OCI-LY7 (cell line): Measurements from ENCODE around the gene CHAF1A. TPM values are rescaled to one million over a fixed set of nuclear protein-coding genes. Genes with fewer than 3 reads are reported as not detected.

Experiments used
- BruUV-seq: library from RNA; stranded (reverse); fragments of 400-500 nt; replicated peaks from 2 replicates; lab custom pipeline; 2021; lab: Mats Ljungman, UMichigan
- CTCF ChIA-PET: fragments of 300-600 bp; sonication (Branson Sonifier 250); formaldehyde crosslinking; loops from one replicate; lab custom pipeline; 2022; ENCODE audit warnings: antibody characterized with exemption; ENCODE audit not compliant: unreplicated experiment; lab: Charles Lee
- POLR2A ChIA-PET: fragments of 300-600 bp; sonication (Branson Sonifier 250); formaldehyde crosslinking; loops from one replicate; lab custom pipeline; 2022; ENCODE audit warnings: antibody characterized with exemption; lab: Charles Lee
- DNase-seq: peaks from one replicate; pipeline ENCODE4 v3.0.0-alpha.2; 2015; ENCODE audit warnings: low spot score
- H2AFZ ChIP-seq: fragments of 200-600 bp; sonication (generic), shearing (Covaris generic); 2 replicates; pipeline ENCODE4 v1.6.1; 2014; ENCODE audit warnings: mild to moderate bottlenecking, antibody characterized with exemption, low read length, moderate library complexity
- H3K27ac ChIP-seq: fragments of 200-600 bp; sonication (generic); 2 replicates; pipeline ENCODE4 v1.5.1; 2014; ENCODE audit warnings: mixed run types, low read depth, mild to moderate bottlenecking, moderate library complexity, low read length, inconsistent platforms; ENCODE audit not compliant: poor library complexity, severe bottlenecking
- H3K36me3 ChIP-seq: fragments of 200-600 bp; sonication (generic); 2 replicates; pipeline ENCODE4 v1.6.1; 2014; ENCODE audit warnings: mild to moderate bottlenecking, antibody characterized with exemption, low read length, moderate library complexity, mixed read lengths; ENCODE audit not compliant: insufficient read depth
- H3K4me1 ChIP-seq: fragments of 200-600 bp; sonication (generic); 2 replicates; pipeline ENCODE4 v1.5.1; 2014; ENCODE audit warnings: mild to moderate bottlenecking, low read length; ENCODE audit not compliant: insufficient read depth, poor library complexity, severe bottlenecking
- H3K4me2 ChIP-seq: fragments of 200-600 bp; sonication (generic); 2 replicates; pipeline ENCODE4 v1.6.1; 2014; ENCODE audit warnings: mild to moderate bottlenecking, low read length
- H3K4me3 ChIP-seq: fragments of 200-600 bp; sonication (generic); 2 replicates; pipeline ENCODE4 v1.5.1; 2014; ENCODE audit warnings: mild to moderate bottlenecking, low read depth, low read length; ENCODE audit not compliant: poor library complexity, severe bottlenecking
- H3K79me2 ChIP-seq: fragments of 200-600 bp; sonication (generic); 2 replicates; pipeline ENCODE4 v1.6.1; 2016; ENCODE audit warnings: low read depth, mild to moderate bottlenecking, low read length, moderate library complexity, mixed read lengths; ENCODE audit not compliant: insufficient read depth
- H3K9me2 ChIP-seq: fragments of 200-600 bp; sonication (generic); 2 replicates; pipeline ENCODE4 v1.6.1; 2016; ENCODE audit warnings: mild to moderate bottlenecking, low read length, mixed read lengths; ENCODE audit not compliant: insufficient read depth
- H3K9me3 ChIP-seq: fragments of 200-600 bp; sonication (generic); 2 replicates; pipeline ENCODE4 v1.6.1; 2014; ENCODE audit warnings: mild to moderate bottlenecking, mixed run types, low read length, mixed read lengths
- H4K20me1 ChIP-seq: fragments of 200-600 bp; sonication (generic); 2 replicates; pipeline ENCODE4 v1.6.1; 2014; ENCODE audit warnings: mild to moderate bottlenecking, antibody characterized with exemption, low read length, moderate library complexity, mixed read lengths; ENCODE audit not compliant: insufficient read depth
- EZH2phosphoT487 ChIP-seq: fragments of 200-600 bp; sonication (generic); IDR thresholded peaks from 2 replicates; pipeline ENCODE4 v1.6.1; 2018; ENCODE audit warnings: low read depth, borderline replicate concordance, mild to moderate bottlenecking, mixed run types, antibody characterized with exemption, low read length, moderate library complexity, mixed read lengths
- intact Hi-C: fragments of 100-400 bp; cut with micrococcal nuclease; formaldehyde crosslinking; loops from one replicate; pipeline ENCODE4 v1.10.0; 2022; ENCODE audit not compliant: unreplicated experiment
- total RNA-seq, 2 experiments: library from RNA; depleted of rRNA in 1 of 2; stranded (reverse); fragments of >200 nt in 1 of 2; shearing (Covaris generic) in 1 of 2; gene quantifications; 2 replicates each; pipeline ENCODE4 v1.2.3, GENCODE V29; 2014 to 2022
- TF ChIP-seq, protein P1 (sequence below): fragments of 200-600 bp; sonication (generic); conservative IDR thresholded peaks from 2 replicates; pipeline ENCODE4 v1.5.1; 2014; ENCODE audit warnings: mild to moderate bottlenecking, antibody characterized with exemption, low read length, moderate library complexity, mixed read lengths

The CHAF1A gene
- total RNA-seq, 2 experiments from 2014 or later, result 107 to 119 TPM

DNA sequence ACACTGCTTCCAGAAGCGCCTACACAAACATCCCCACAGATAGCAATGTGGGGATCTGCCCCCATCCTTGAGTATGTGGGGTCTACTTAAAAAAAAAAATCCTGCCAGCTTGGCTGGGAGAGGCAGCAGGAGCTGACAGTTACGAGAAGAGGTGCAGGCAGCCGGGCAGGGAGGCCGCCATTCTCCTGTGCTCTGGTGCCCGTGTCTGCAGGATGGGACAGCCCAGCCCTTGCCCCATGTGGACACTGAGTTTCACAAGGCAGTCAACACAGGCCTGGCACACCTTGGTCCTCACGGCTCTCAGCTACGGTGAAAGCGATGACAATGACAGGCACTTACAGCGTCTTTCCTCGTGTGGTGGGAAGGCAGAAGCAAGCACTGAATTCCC lies 35.1 kb upstream of the CHAF1A start:
- Histone ChIP-seq H3K9me3 (no peaks in the 10 kb centered on the region), H4K20me1 (peaks cover 3% of the 10 kb centered on the region; the same call in 1 of the 2 replicates), H3K4me2 (no peak overlapping the region), H2AFZ (no peak overlapping the region), H3K4me1 (peaks cover 34% of the 10 kb centered on the region), H3K4me3 (no peak overlapping the region), H3K79me2 (peaks cover 3% of the 10 kb centered on the region; the same call in 1 of the 2 replicates), H3K9me2 (no peaks in the 10 kb centered on the region), H3K27ac (no peak overlapping the region), H3K36me3 (peaks cover 41% of the 10 kb centered on the region)
- DNase-seq, result no peak
- TF ChIP-seq EZH2phosphoT487, result no peak
- TF ChIP-seq, protein P1, sequence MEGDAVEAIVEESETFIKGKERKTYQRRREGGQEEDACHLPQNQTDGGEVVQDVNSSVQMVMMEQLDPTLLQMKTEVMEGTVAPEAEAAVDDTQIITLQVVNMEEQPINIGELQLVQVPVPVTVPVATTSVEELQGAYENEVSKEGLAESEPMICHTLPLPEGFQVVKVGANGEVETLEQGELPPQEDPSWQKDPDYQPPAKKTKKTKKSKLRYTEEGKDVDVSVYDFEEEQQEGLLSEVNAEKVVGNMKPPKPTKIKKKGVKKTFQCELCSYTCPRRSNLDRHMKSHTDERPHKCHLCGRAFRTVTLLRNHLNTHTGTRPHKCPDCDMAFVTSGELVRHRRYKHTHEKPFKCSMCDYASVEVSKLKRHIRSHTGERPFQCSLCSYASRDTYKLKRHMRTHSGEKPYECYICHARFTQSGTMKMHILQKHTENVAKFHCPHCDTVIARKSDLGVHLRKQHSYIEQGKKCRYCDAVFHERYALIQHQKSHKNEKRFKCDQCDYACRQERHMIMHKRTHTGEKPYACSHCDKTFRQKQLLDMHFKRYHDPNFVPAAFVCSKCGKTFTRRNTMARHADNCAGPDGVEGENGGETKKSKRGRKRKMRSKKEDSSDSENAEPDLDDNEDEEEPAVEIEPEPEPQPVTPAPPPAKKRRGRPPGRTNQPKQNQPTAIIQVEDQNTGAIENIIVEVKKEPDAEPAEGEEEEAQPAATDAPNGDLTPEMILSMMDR, result no peak
- POLR2A ChIA-PET, result no interaction called here
- no TSS peak for BruUV-seq
- CTCF ChIA-PET, result no interaction called here
- intact Hi-C loops, result no loop called here

- Histone ChIP-seq H4K20me1 (peaks cover 3% of the 10 kb centered on the region; the same call in 1 of the 2 replicates), H3K4me2 (no peak overlapping the region), H3K9me2 (no peaks in the 10 kb centered on the region), H3K9me3 (no peaks in the 10 kb centered on the region), H3K4me1 (peaks cover 34% of the 10 kb centered on the region), H3K27ac (peak overlapping the region; percentile 79), H3K4me3 (no peak overlapping the region), H3K36me3 (peaks cover 37% of the 10 kb centered on the region), H2AFZ (no peak overlapping the region), H3K79me2 (peaks cover 3% of the 10 kb centered on the region; the same call in 1 of the 2 replicates)
- intact Hi-C loops, result no loop called here
- no TSS peak for BruUV-seq
- DNase-seq, result no peak
- no peak for TF ChIP-seq EZH2phosphoT487
- TF ChIP-seq, protein P1, result no peak
- POLR2A ChIA-PET, result no interaction called here
- CTCF ChIA-PET, result no interaction called here
These were observed 34.7 kb upstream of the CHAF1A start for GRCh38 chr19:4367781-4368127.

- Histone ChIP-seq H3K27ac (peak overlapping the region; percentile 79), H3K79me2 (peaks cover 3% of the 10 kb centered on the region; the same call in 1 of the 2 replicates), H3K4me2 (peak overlapping the region; percentile 92), H3K9me3 (no peaks in the 10 kb centered on the region), H3K9me2 (no peaks in the 10 kb centered on the region), H3K4me3 (no peak overlapping the region), H4K20me1 (peaks cover 3% of the 10 kb centered on the region; the same call in 1 of the 2 replicates), H3K36me3 (peaks cover 32% of the 10 kb centered on the region), H3K4me1 (peaks cover 34% of the 10 kb centered on the region), H2AFZ (no peak overlapping the region)
- TF ChIP-seq, protein P1, result no peak
- no peak for TF ChIP-seq EZH2phosphoT487
- BruUV-seq, result no TSS peak
- POLR2A ChIA-PET, result no interaction called here
- intact Hi-C loops, result no loop called here
- CTCF ChIA-PET, result no interaction called here
- no peak for DNase-seq
These were observed 34.2 kb upstream of the CHAF1A start for GRCh38 chr19:4368128-4368820.
